OCI-LY7 (cell line): Measurements from ENCODE around the gene CYP1B1. TPM values are rescaled to one million over a fixed set of nuclear protein-coding genes. Genes with fewer than 3 reads are reported as not detected.

Experiments used
- BruUV-seq: library from RNA; stranded (reverse); fragments of 400-500 nt; replicated peaks from 2 replicates; lab custom pipeline; 2021; lab: Mats Ljungman, UMichigan
- CTCF ChIA-PET: fragments of 300-600 bp; sonication (Branson Sonifier 250); formaldehyde crosslinking; loops from one replicate; lab custom pipeline; 2022; ENCODE audit warnings: antibody characterized with exemption; ENCODE audit not compliant: unreplicated experiment; lab: Charles Lee
- POLR2A ChIA-PET: fragments of 300-600 bp; sonication (Branson Sonifier 250); formaldehyde crosslinking; loops from one replicate; lab custom pipeline; 2022; ENCODE audit warnings: antibody characterized with exemption; lab: Charles Lee
- DNase-seq: peaks from one replicate; pipeline ENCODE4 v3.0.0-alpha.2; 2015; ENCODE audit warnings: low spot score
- H2AFZ ChIP-seq: fragments of 200-600 bp; sonication (generic), shearing (Covaris generic); 2 replicates; pipeline ENCODE4 v1.6.1; 2014; ENCODE audit warnings: mild to moderate bottlenecking, antibody characterized with exemption, low read length, moderate library complexity
- H3K27ac ChIP-seq: fragments of 200-600 bp; sonication (generic); 2 replicates; pipeline ENCODE4 v1.5.1; 2014; ENCODE audit warnings: mixed run types, low read depth, mild to moderate bottlenecking, moderate library complexity, low read length, inconsistent platforms; ENCODE audit not compliant: poor library complexity, severe bottlenecking
- H3K36me3 ChIP-seq: fragments of 200-600 bp; sonication (generic); 2 replicates; pipeline ENCODE4 v1.6.1; 2014; ENCODE audit warnings: mild to moderate bottlenecking, antibody characterized with exemption, low read length, moderate library complexity, mixed read lengths; ENCODE audit not compliant: insufficient read depth
- H3K4me1 ChIP-seq: fragments of 200-600 bp; sonication (generic); 2 replicates; pipeline ENCODE4 v1.5.1; 2014; ENCODE audit warnings: mild to moderate bottlenecking, low read length; ENCODE audit not compliant: insufficient read depth, poor library complexity, severe bottlenecking
- H3K4me2 ChIP-seq: fragments of 200-600 bp; sonication (generic); 2 replicates; pipeline ENCODE4 v1.6.1; 2014; ENCODE audit warnings: mild to moderate bottlenecking, low read length
- H3K4me3 ChIP-seq: fragments of 200-600 bp; sonication (generic); 2 replicates; pipeline ENCODE4 v1.5.1; 2014; ENCODE audit warnings: mild to moderate bottlenecking, low read depth, low read length; ENCODE audit not compliant: poor library complexity, severe bottlenecking
- H3K79me2 ChIP-seq: fragments of 200-600 bp; sonication (generic); 2 replicates; pipeline ENCODE4 v1.6.1; 2016; ENCODE audit warnings: low read depth, mild to moderate bottlenecking, low read length, moderate library complexity, mixed read lengths; ENCODE audit not compliant: insufficient read depth
- H3K9me2 ChIP-seq: fragments of 200-600 bp; sonication (generic); 2 replicates; pipeline ENCODE4 v1.6.1; 2016; ENCODE audit warnings: mild to moderate bottlenecking, low read length, mixed read lengths; ENCODE audit not compliant: insufficient read depth
- H3K9me3 ChIP-seq: fragments of 200-600 bp; sonication (generic); 2 replicates; pipeline ENCODE4 v1.6.1; 2014; ENCODE audit warnings: mild to moderate bottlenecking, mixed run types, low read length, mixed read lengths
- H4K20me1 ChIP-seq: fragments of 200-600 bp; sonication (generic); 2 replicates; pipeline ENCODE4 v1.6.1; 2014; ENCODE audit warnings: mild to moderate bottlenecking, antibody characterized with exemption, low read length, moderate library complexity, mixed read lengths; ENCODE audit not compliant: insufficient read depth
- EZH2phosphoT487 ChIP-seq: fragments of 200-600 bp; sonication (generic); IDR thresholded peaks from 2 replicates; pipeline ENCODE4 v1.6.1; 2018; ENCODE audit warnings: low read depth, borderline replicate concordance, mild to moderate bottlenecking, mixed run types, antibody characterized with exemption, low read length, moderate library complexity, mixed read lengths
- intact Hi-C: fragments of 100-400 bp; cut with micrococcal nuclease; formaldehyde crosslinking; loops from one replicate; pipeline ENCODE4 v1.10.0; 2022; ENCODE audit not compliant: unreplicated experiment
- total RNA-seq, 2 experiments: library from RNA; depleted of rRNA in 1 of 2; stranded (reverse); fragments of >200 nt in 1 of 2; shearing (Covaris generic) in 1 of 2; gene quantifications; 2 replicates each; pipeline ENCODE4 v1.2.3, GENCODE V29; 2014 to 2022
- TF ChIP-seq, protein P1 (sequence below): fragments of 200-600 bp; sonication (generic); conservative IDR thresholded peaks from 2 replicates; pipeline ENCODE4 v1.5.1; 2014; ENCODE audit warnings: mild to moderate bottlenecking, antibody characterized with exemption, low read length, moderate library complexity, mixed read lengths

Gene CYP1B1
- total RNA-seq, 2 experiments from 2014 or later = 0.44 TPM; not detected in 1

- ChIA-PET POLR2A (interaction anchor here (0.7 kb wide), 1 partner anchor 345 kb away, joined by 3 read pairs; no protein-coding TSS in a partner anchor), CTCF (no interaction called here)
- intact Hi-C loops = no loop called here
- Histone ChIP-seq H3K4me2 (no peak overlapping the region), H2AFZ (no peak overlapping the region), H3K79me2 (no peaks in the 10 kb centered on the region), H3K4me3 (no peak overlapping the region), H3K4me1 (no peaks in the 10 kb centered on the region), H3K9me3 (no peaks in the 10 kb centered on the region), H4K20me1 (no peaks in the 10 kb centered on the region), H3K36me3 (no peaks in the 10 kb centered on the region), H3K27ac (no peak overlapping the region), H3K9me2 (no peaks in the 10 kb centered on the region)
- DNase-seq = no peak
- TF ChIP-seq EZH2phosphoT487 = no peak
- TF ChIP-seq, protein P1, sequence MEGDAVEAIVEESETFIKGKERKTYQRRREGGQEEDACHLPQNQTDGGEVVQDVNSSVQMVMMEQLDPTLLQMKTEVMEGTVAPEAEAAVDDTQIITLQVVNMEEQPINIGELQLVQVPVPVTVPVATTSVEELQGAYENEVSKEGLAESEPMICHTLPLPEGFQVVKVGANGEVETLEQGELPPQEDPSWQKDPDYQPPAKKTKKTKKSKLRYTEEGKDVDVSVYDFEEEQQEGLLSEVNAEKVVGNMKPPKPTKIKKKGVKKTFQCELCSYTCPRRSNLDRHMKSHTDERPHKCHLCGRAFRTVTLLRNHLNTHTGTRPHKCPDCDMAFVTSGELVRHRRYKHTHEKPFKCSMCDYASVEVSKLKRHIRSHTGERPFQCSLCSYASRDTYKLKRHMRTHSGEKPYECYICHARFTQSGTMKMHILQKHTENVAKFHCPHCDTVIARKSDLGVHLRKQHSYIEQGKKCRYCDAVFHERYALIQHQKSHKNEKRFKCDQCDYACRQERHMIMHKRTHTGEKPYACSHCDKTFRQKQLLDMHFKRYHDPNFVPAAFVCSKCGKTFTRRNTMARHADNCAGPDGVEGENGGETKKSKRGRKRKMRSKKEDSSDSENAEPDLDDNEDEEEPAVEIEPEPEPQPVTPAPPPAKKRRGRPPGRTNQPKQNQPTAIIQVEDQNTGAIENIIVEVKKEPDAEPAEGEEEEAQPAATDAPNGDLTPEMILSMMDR = no peak
- no TSS peak for BruUV-seq
Observed at GRCh38 chr2:38100328-38100727, 24.4 kb upstream of the CYP1B1 start.

- Histone ChIP-seq H3K4me1 (no peaks in the 10 kb centered on the region), H3K4me3 (no peak overlapping the region), H3K9me3 (no peaks in the 10 kb centered on the region), H3K36me3 (no peaks in the 10 kb centered on the region), H3K9me2 (no peaks in the 10 kb centered on the region), H3K4me2 (no peak overlapping the region), H3K27ac (no peak overlapping the region), H4K20me1 (no peaks in the 10 kb centered on the region), H3K79me2 (no peaks in the 10 kb centered on the region), H2AFZ (no peak overlapping the region)
- TF ChIP-seq EZH2phosphoT487 = no peak
- TF ChIP-seq, protein P1 = no peak
- CTCF ChIA-PET = no interaction called here
- no peak for DNase-seq
- intact Hi-C loops = no loop called here
- POLR2A ChIA-PET = interaction anchor here (0.7 kb wide), 1 partner anchor 220 kb away, joined by 3 read pairs; no protein-coding TSS in a partner anchor
- no TSS peak for BruUV-seq
Observed at GRCh38 chr2:38099099-38100028, 23.4 kb upstream of the CYP1B1 start.
